Astrocyte (in vitro differentiated cells and primary cell): ENCODE measurements around the gene PPFIA1. TPM values are rescaled to one million over a fixed set of nuclear protein-coding genes. Genes with fewer than 3 reads are reported as not detected.

Source experiments
- DNase-seq: peaks from one replicate; pipeline ENCODE4 v3.0.0-alpha.2; 2010; ENCODE audit warnings: low read depth
- FAIRE-seq: peaks from 2 replicates; lab custom pipeline; 2011; peaks lifted over from hg19 to GRCh38; lab: Jason Lieb, UNC
- H2AFZ ChIP-seq: 2 replicates; pipeline ENCODE4 v1.6.0; 2012; ENCODE audit warnings: low read depth, low read length, inconsistent platforms
- H3K27ac ChIP-seq: 2 replicates; pipeline ENCODE4 v1.5.1; 2011; ENCODE audit warnings: low read depth, low read length, inconsistent platforms
- H3K27me3 ChIP-seq: 2 replicates; pipeline ENCODE4 v1.6.0; 2011; ENCODE audit warnings: low read length, inconsistent platforms; ENCODE audit not compliant: insufficient read depth
- H3K36me3 ChIP-seq: 2 replicates; pipeline ENCODE4 v1.5.1; 2011; ENCODE audit warnings: low read length, inconsistent platforms; ENCODE audit not compliant: insufficient read depth
- H3K4me1 ChIP-seq: 2 replicates; pipeline ENCODE4 v1.5.1; 2011; ENCODE audit warnings: low read length, inconsistent platforms; ENCODE audit not compliant: insufficient read depth
- H3K4me2 ChIP-seq: 2 replicates; pipeline ENCODE4 v1.6.0; 2012; ENCODE audit warnings: low read length, inconsistent platforms
- H3K4me3 ChIP-seq: 2 replicates; pipeline ENCODE4 v1.5.1; 2011; ENCODE audit warnings: low read depth, mild to moderate bottlenecking, low read length, inconsistent platforms; ENCODE audit not compliant: insufficient read depth
- H3K79me2 ChIP-seq: 2 replicates; pipeline ENCODE4 v1.6.0; 2012; ENCODE audit warnings: mild to moderate bottlenecking, low read length, inconsistent platforms; ENCODE audit not compliant: insufficient read depth
- H3K9ac ChIP-seq: 2 replicates; pipeline ENCODE4 v1.6.0; 2012; ENCODE audit warnings: mild to moderate bottlenecking, low read length, inconsistent platforms
- H3K9me3 ChIP-seq: 2 replicates; pipeline ENCODE4 v1.5.1; 2012; ENCODE audit warnings: low read depth, mild to moderate bottlenecking, low read length, inconsistent platforms; ENCODE audit not compliant: insufficient read depth
- H4K20me1 ChIP-seq: 2 replicates; pipeline ENCODE4 v1.6.0; 2012; ENCODE audit warnings: low read length, inconsistent platforms; ENCODE audit not compliant: insufficient read depth
- H3K27ac Mint-ChIP-seq: one replicate; pipeline ENCODE4 v1.8.0; 2021; ENCODE audit warnings: mild to moderate bottlenecking, mixed read lengths; ENCODE audit not compliant: unreplicated experiment
- H3K27me3 Mint-ChIP-seq: one replicate; pipeline ENCODE4 v1.8.0; 2021; ENCODE audit warnings: low read depth, mixed read lengths; ENCODE audit not compliant: unreplicated experiment
- H3K36me3 Mint-ChIP-seq: one replicate; pipeline ENCODE4 v1.8.0; 2021; ENCODE audit warnings: low read depth, mixed read lengths; ENCODE audit not compliant: unreplicated experiment
- H3K4me1 Mint-ChIP-seq: one replicate; pipeline ENCODE4 v1.8.0; 2021; ENCODE audit warnings: low read depth, mixed read lengths; ENCODE audit not compliant: unreplicated experiment
- H3K4me3 Mint-ChIP-seq: one replicate; pipeline ENCODE4 v1.8.0; 2021; ENCODE audit warnings: mild to moderate bottlenecking, moderate library complexity, mixed read lengths; ENCODE audit not compliant: unreplicated experiment
- H3K9me3 Mint-ChIP-seq: one replicate; pipeline ENCODE4 v1.8.0; 2021; ENCODE audit warnings: mild to moderate bottlenecking, mixed read lengths; ENCODE audit not compliant: unreplicated experiment
- EZH2 ChIP-seq: IDR thresholded peaks from 2 replicates; pipeline ENCODE4 v1.6.1; 2012; ENCODE audit warnings: mild to moderate bottlenecking, low read length, inconsistent platforms; ENCODE audit not compliant: insufficient read depth
- total RNA-seq: library from RNA; stranded (reverse); gene quantifications from 2 replicates; pipeline ENCODE4 v1.2.1, GENCODE V29; 2021
- TF ChIP-seq, protein P1 (sequence below): IDR thresholded peaks from 2 replicates; pipeline ENCODE4 v1.5.1; 2011; ENCODE audit warnings: low read depth, mild to moderate bottlenecking, inconsistent platforms, low read length, moderate library complexity; ENCODE audit not compliant: insufficient read depth

Gene PPFIA1
- total RNA-seq, 1 donor from 2014 or later: 54.7 TPM

DNA sequence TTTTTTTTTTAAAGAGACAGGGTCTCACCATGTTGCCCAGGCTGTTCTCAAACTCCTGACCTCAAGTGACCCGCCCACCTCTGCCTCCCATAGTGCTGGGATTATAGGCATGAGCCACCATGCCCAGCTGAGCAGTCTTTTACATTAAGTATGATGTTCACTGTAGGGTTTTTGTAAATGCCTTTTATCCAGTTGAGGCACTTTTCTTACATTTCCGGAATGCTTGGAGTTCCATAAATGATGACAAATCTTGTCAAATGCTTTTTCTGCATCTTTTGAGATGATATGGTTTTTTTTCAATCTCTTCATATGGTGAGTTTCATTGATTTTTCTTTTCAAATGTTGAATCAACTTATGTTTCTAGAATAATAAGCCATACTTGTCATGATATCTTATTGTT, 98.5 kb downstream of the PPFIA1 start:
- Mint-ChIP-seq H3K36me3 (peaks cover 23% of the 10 kb centered on the region), H3K4me1 (peaks cover 2% of the 10 kb centered on the region), H3K27me3 (no peaks in the 10 kb centered on the region), H3K4me3 (no peak overlapping the region), H3K27ac (no peak overlapping the region), H3K9me3 (no peaks in the 10 kb centered on the region)
- FAIRE-seq: no peak
- Histone ChIP-seq H3K36me3 (peaks cover 20% of the 10 kb centered on the region), H2AFZ (no peak overlapping the region), H3K4me1 (no peaks in the 10 kb centered on the region), H3K27ac (no peak overlapping the region), H3K9me3 (no peaks in the 10 kb centered on the region), H4K20me1 (peaks cover 26% of the 10 kb centered on the region), H3K27me3 (no peaks in the 10 kb centered on the region), H3K4me2 (no peak overlapping the region), H3K79me2 (peaks cover 10% of the 10 kb centered on the region), H3K4me3 (no peak overlapping the region), H3K9ac (no peak overlapping the region)
- no peak for DNase-seq
- TF ChIP-seq EZH2: no peak
- TF ChIP-seq, protein P1, sequence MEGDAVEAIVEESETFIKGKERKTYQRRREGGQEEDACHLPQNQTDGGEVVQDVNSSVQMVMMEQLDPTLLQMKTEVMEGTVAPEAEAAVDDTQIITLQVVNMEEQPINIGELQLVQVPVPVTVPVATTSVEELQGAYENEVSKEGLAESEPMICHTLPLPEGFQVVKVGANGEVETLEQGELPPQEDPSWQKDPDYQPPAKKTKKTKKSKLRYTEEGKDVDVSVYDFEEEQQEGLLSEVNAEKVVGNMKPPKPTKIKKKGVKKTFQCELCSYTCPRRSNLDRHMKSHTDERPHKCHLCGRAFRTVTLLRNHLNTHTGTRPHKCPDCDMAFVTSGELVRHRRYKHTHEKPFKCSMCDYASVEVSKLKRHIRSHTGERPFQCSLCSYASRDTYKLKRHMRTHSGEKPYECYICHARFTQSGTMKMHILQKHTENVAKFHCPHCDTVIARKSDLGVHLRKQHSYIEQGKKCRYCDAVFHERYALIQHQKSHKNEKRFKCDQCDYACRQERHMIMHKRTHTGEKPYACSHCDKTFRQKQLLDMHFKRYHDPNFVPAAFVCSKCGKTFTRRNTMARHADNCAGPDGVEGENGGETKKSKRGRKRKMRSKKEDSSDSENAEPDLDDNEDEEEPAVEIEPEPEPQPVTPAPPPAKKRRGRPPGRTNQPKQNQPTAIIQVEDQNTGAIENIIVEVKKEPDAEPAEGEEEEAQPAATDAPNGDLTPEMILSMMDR: no peak

DNA sequence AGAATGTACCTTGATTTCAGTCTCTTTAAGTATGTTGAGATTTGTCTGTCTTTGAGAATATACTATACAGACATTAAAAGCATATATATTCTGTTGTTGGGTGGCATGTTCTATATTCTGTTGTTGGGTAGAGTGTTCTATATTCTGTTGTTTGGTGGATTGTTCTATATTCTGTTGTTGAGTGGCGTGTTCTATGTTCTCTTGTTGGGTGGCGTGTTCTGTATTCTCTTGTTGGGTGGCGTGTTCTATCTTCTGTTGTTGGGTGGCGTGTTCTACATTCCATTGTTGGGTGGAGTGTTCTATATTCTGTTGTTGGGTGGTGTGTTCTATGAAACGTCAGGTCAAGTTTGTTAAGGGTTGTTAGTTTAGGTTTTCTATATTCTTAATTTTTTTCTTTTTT, 100.8 kb downstream of the PPFIA1 start:
- H3K9me3 ChIP-seq: no peaks in the 10 kb centered on the region
- H4K20me1 ChIP-seq: peaks cover 19% of the 10 kb centered on the region
- no peak overlapping the region for H3K4me2 ChIP-seq
- no peak overlapping the region for H3K9ac ChIP-seq
- H3K4me1 ChIP-seq: no peaks in the 10 kb centered on the region
- H3K27ac ChIP-seq: no peak overlapping the region
- Mint-ChIP-seq H3K4me1 (peaks cover 2% of the 10 kb centered on the region), H3K4me3 (no peak overlapping the region), H3K27ac (no peak overlapping the region), H3K9me3 (no peaks in the 10 kb centered on the region), H3K36me3 (peaks cover 11% of the 10 kb centered on the region), H3K27me3 (no peaks in the 10 kb centered on the region)
- H3K4me3 ChIP-seq: no peak overlapping the region
- DNase-seq (no peak), FAIRE-seq (peak; percentile 98)
- no peak overlapping the region for H2AFZ ChIP-seq
- no peak for TF ChIP-seq EZH2
- TF ChIP-seq, protein P1: no peak
- H3K36me3 ChIP-seq: peaks cover 18% of the 10 kb centered on the region
- H3K79me2 ChIP-seq: peaks cover 10% of the 10 kb centered on the region
- no peaks in the 10 kb centered on the region for H3K27me3 ChIP-seq

DNA sequence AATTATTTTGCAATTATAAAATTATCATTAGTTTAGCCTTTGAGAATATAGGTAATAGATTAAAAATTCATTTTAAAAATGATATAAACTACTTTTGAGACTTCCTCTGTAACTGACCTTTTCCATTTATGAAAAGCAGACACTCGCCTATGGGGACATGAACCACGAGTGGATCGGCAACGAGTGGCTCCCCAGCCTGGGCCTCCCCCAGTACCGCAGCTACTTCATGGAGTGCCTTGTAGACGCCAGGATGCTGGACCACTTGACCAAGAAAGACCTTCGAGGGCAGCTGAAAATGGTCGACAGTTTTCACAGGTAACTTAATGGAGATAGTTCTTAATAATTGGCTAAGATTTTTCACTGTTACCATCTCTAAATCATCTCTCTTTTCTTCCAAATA, 101.6 kb downstream of the PPFIA1 start:
- no peaks in the 10 kb centered on the region for H3K9me3 Mint-ChIP-seq
- H3K9ac ChIP-seq: no peak overlapping the region
- peaks cover 10% of the 10 kb centered on the region for H3K36me3 Mint-ChIP-seq
- no peak overlapping the region for H3K4me3 Mint-ChIP-seq
- FAIRE-seq (no peak), DNase-seq (no peak)
- no peaks in the 10 kb centered on the region for H3K9me3 ChIP-seq
- H3K4me1 ChIP-seq: no peaks in the 10 kb centered on the region
- peaks cover 2% of the 10 kb centered on the region for H3K4me1 Mint-ChIP-seq
- peaks cover 24% of the 10 kb centered on the region for H3K36me3 ChIP-seq
- H3K4me3 ChIP-seq: no peak overlapping the region
- H3K27me3 ChIP-seq: no peaks in the 10 kb centered on the region
- H3K27ac Mint-ChIP-seq: no peak overlapping the region
- TF ChIP-seq, protein P1: no peak
- TF ChIP-seq EZH2: no peak
- peaks cover 10% of the 10 kb centered on the region for H3K79me2 ChIP-seq
- H2AFZ ChIP-seq: no peak overlapping the region
- no peaks in the 10 kb centered on the region for H3K27me3 Mint-ChIP-seq
- no peak overlapping the region for H3K4me2 ChIP-seq
- H3K27ac ChIP-seq: no peak overlapping the region
- H4K20me1 ChIP-seq: peaks cover 19% of the 10 kb centered on the region
